Skin of body (tissue), 2 donors: ENCODE measurements around the gene SYPL1. TPM values are rescaled to one million over a fixed set of nuclear protein-coding genes. Genes with fewer than 3 reads are reported as not detected.

Source experiments
- DNase-seq: peaks from one replicate; lab custom pipeline; 2025; lab: John Stamatoyannopoulos, UW
- total RNA-seq: library from RNA; depleted of rRNA; stranded (reverse); fragments of >200 nt; gene quantifications from one replicate; pipeline ENCODE4 v1.2.3, GENCODE V29; 2014

SYPL1 gene
- total RNA-seq, 1 donor from 2014 or later: 89.5 TPM

- no peak for DNase-seq
These were observed 59.4 kb downstream of the SYPL1 start for GRCh38 chr7:106052681-106053080.

GRCh38 chr7:106050746-106051117 is 61.4 kb downstream of the SYPL1 start:
- no peak for DNase-seq

- DNase-seq: peak; percentile 37
These were observed 61.9 kb downstream of the SYPL1 start for GRCh38 chr7:106050002-106050745.

- DNase-seq: peak; percentile 58
These were observed 62.9 kb downstream of the SYPL1 start for GRCh38 chr7:106049139-106049752.

- no peak for DNase-seq
These were observed 63.4 kb downstream of the SYPL1 start for GRCh38 chr7:106048706-106049020.

GRCh38 chr7:106047818-106048705 is 64.0 kb downstream of the SYPL1 start:
- no peak for DNase-seq

- no peak for DNase-seq
These were observed 64.9 kb downstream of the SYPL1 start for GRCh38 chr7:106047184-106047583.

GRCh38 chr7:106045586-106045985 is 66.5 kb downstream of the SYPL1 start:
- no peak for DNase-seq

GRCh38 chr7:106045139-106045538 is 67.0 kb downstream of the SYPL1 start:
- DNase-seq: no peak

GRCh38 chr7:106042196-106042611 is 69.9 kb downstream of the SYPL1 start:
- DNase-seq: no peak

GRCh38 chr7:106041140-106041717 is 70.9 kb downstream of the SYPL1 start:
- no peak for DNase-seq

Other genes starting within 250 kb of the SYPL1 start
- 10.1 TPM for gene ATXN7L1, start 235.7 kb downstream of the SYPL1 start, total RNA-seq
- 7.9 TPM for gene CDHR3, start 149.0 kb downstream of the SYPL1 start, total RNA-seq
- 147 TPM for gene NAMPT, start 172.7 kb upstream of the SYPL1 start, total RNA-seq